Measurements from ENCODE around the gene ADARB2. TPM values are rescaled to one million over a fixed set of nuclear protein-coding genes. Genes with fewer than 3 reads are reported as not detected.

Gene ADARB2
- total RNA-seq, 6 donors from 2014 or later = 0.69 to 5.2 (median 1.8) TPM

- WGBS, 2 donors = 75 to 85% methylated on average over 4 of the region's 4 CpGs
Measured at GRCh38 chr10:1372212-1372611, 365.1 kb downstream of the ADARB2 start.

GRCh38 chr10:1370298-1370697 lies 367.0 kb downstream of the ADARB2 start:
- no peak overlapping the region for H3K4me3 ChIP-seq
- H3K9me3 ChIP-seq = no peaks in the 10 kb centered on the region
- 81 to 83% methylated on average over 1 of the region's 1 CpG for WGBS, 2 donors
- DNase-seq (no peak), ATAC-seq (ENCODE audit: low FRiP score in 2 of 2) (no peak)
- H3K27me3 ChIP-seq = no peaks in the 10 kb centered on the region
- H3K4me1 ChIP-seq = no peaks in the 10 kb centered on the region
- no peak overlapping the region for H3K27ac ChIP-seq
- TF ChIP-seq POLR2A (IDR thresholded peaks at IDR 0.05) (no peak), POLR2AphosphoS5 (IDR thresholded peaks at IDR 0.05) (no peak), CTCF (IDR thresholded peaks at IDR 0.05) (no peak), EP300 (IDR thresholded peaks at IDR 0.05) (no peak)
- no peaks in the 10 kb centered on the region for H3K36me3 ChIP-seq

More at GRCh38 chr10:1372212-1372611, 365.1 kb downstream of the ADARB2 start:
- H3K4me1 ChIP-seq = no peaks in the 10 kb centered on the region
- H3K9me3 ChIP-seq = no peaks in the 10 kb centered on the region
- no peak overlapping the region for H3K27ac ChIP-seq
- H3K27me3 ChIP-seq = no peaks in the 10 kb centered on the region
- no peak for DNase-seq
- TF ChIP-seq POLR2A (IDR thresholded peaks at IDR 0.05) (no peak), EP300 (IDR thresholded peaks at IDR 0.05) (no peak), POLR2AphosphoS5 (IDR thresholded peaks at IDR 0.05) (no peak), CTCF (IDR thresholded peaks at IDR 0.05) (no peak)
- ATAC-seq (ENCODE audit: low FRiP score in 2 of 2) = no peak
- no peaks in the 10 kb centered on the region for H3K36me3 ChIP-seq
- no peak overlapping the region for H3K4me3 ChIP-seq

- DNase-seq (no peak), ATAC-seq (ENCODE audit: low FRiP score in 2 of 2) (no peak)
- H3K4me1 ChIP-seq = no peaks in the 10 kb centered on the region
- H3K9me3 ChIP-seq = no peaks in the 10 kb centered on the region
- 58 to 77% methylated on average over 7 of the region's 7 CpGs for WGBS, 2 donors
- H3K4me3 ChIP-seq = no peak overlapping the region
- TF ChIP-seq POLR2A (IDR thresholded peaks at IDR 0.05) (no peak), CTCF (IDR thresholded peaks at IDR 0.05) (no peak), POLR2AphosphoS5 (IDR thresholded peaks at IDR 0.05) (no peak), EP300 (IDR thresholded peaks at IDR 0.05) (no peak)
- no peaks in the 10 kb centered on the region for H3K27me3 ChIP-seq
- H3K27ac ChIP-seq = no peak overlapping the region
- H3K36me3 ChIP-seq = no peaks in the 10 kb centered on the region
Measured at GRCh38 chr10:1369665-1370064, 367.7 kb downstream of the ADARB2 start.

- DNase-seq = no peak
Measured at GRCh38 chr10:1369197-1369596, 368.1 kb downstream of the ADARB2 start.

More at GRCh38 chr10:1369197-1369596, 368.1 kb downstream of the ADARB2 start:
- WGBS, 2 donors = 61 to 70% methylated on average over 5 to 7 of the region's 7 CpGs
- ATAC-seq (ENCODE audit: low FRiP score in 2 of 2) = no peak
- Histone ChIP-seq H3K9me3 (no peaks in the 10 kb centered on the region), H3K4me1 (no peaks in the 10 kb centered on the region), H3K36me3 (no peaks in the 10 kb centered on the region), H3K27ac (no peak overlapping the region), H3K27me3 (no peaks in the 10 kb centered on the region), H3K4me3 (no peak overlapping the region)
- no peak for TF ChIP-seq EP300 (IDR thresholded peaks at IDR 0.05)
- TF ChIP-seq POLR2AphosphoS5 (IDR thresholded peaks at IDR 0.05) = no peak
- no peak for TF ChIP-seq CTCF (IDR thresholded peaks at IDR 0.05)
- no peak for TF ChIP-seq POLR2A (IDR thresholded peaks at IDR 0.05)
